ENCODE results near the gene FXR2. TPM values are rescaled to one million over a fixed set of nuclear protein-coding genes. Genes with fewer than 3 reads are reported as not detected.
A peak's percentile ranks its signal among the peaks of the same experiment; 100 is the strongest.

FXR2 gene
- polyA plus RNA-seq, 5 donors: 33.0 to 43.8 (median 38.6) TPM

GRCh38 chr17:7574176-7574953 is 40.3 kb downstream of the FXR2 start:
- no peak for DNase-seq

- DNase-seq: peak; percentile 94 to 95
These were observed 41.2 kb downstream of the FXR2 start for GRCh38 chr17:7573324-7574080.

- DNase-seq: peak; percentile 99
These were observed 41.9 kb downstream of the FXR2 start for GRCh38 chr17:7572588-7573323.

- no peak for DNase-seq
These were observed 42.4 kb downstream of the FXR2 start for GRCh38 chr17:7572338-7572587.

DNA sequence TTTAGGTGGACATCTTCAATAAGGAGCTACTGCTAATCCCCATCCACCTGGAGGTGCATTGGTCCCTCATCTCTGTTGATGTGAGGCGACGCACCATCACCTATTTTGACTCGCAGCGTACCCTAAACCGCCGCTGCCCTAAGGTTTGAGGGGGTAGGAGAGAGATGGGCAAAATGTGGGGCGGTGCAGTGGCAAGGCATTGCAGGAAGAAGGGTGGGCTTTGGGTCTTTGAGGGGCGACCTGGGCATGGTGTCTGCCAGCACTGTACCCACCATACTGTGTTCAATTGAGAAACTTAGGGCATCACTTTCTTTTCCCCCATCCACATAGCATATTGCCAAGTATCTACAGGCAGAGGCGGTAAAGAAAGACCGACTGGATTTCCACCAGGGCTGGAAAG is 44.3 kb downstream of the FXR2 start:
- DNase-seq: no peak

GRCh38 chr17:7569571-7569970 is 45.1 kb downstream of the FXR2 start:
- no peak for DNase-seq

- DNase-seq: no peak
These were observed 51.4 kb downstream of the FXR2 start for GRCh38 chr17:7563115-7563869.

GRCh38 chr17:7562208-7562605 is 52.5 kb downstream of the FXR2 start:
- DNase-seq: no peak

- peak; percentile 91 to 93 for DNase-seq
These were observed 53.0 kb downstream of the FXR2 start, which contains the start of gene SENP3 for GRCh38 chr17:7561589-7562207. Gene SENP3 (plus strand): TSS chr17:7561919. CDS start chr17:7563077, 1,158 bp downstream.

- DNase-seq: peak; percentile 82 to 90
These were observed 53.6 kb downstream of the FXR2 start for GRCh38 chr17:7561028-7561575.

GRCh38 chr17:7560172-7561027 is 54.3 kb downstream of the FXR2 start:
- no peak for DNase-seq

DNA sequence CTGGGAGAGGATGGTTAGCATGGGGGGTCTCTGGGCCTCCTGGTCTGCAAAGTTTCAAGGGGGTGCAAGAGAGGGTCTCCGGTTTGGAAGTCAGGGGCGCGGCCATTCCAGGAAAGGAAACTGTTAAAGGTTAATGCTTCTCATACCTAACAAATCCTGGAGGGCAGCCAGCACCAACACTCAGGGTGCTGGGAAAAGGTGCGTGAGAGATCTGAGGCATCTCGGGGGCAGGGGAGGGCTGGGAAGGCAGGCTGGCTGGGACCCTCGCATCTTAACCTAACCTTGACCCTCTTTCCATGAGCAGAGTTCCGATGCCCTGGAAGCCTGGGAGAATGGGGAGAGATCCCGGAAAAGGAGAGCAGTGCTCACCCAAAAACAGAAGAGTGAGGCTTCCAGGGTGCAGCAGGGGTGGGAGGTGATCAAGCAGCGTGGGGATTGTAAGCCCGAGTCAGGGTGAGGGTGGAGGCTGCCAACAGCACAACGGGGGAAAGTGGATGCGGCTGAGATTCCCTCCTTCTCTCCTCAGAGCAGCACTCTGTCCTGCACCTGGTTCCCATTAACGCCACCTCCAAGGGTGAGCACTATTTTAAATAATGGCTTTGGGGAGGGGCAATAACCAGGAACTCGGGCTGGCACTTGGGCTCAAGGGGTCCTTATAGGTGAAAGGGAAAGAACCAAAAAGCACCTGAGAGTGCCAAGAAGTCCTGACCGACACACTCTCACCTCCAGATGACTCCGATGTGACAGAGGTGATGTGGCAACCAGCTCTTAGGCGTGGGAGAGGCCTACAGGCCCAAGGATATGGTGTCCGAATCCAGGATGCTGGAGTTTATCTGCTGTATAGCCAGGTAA is 55.2 kb downstream of the FXR2 start:
- no peak for DNase-seq

DNA sequence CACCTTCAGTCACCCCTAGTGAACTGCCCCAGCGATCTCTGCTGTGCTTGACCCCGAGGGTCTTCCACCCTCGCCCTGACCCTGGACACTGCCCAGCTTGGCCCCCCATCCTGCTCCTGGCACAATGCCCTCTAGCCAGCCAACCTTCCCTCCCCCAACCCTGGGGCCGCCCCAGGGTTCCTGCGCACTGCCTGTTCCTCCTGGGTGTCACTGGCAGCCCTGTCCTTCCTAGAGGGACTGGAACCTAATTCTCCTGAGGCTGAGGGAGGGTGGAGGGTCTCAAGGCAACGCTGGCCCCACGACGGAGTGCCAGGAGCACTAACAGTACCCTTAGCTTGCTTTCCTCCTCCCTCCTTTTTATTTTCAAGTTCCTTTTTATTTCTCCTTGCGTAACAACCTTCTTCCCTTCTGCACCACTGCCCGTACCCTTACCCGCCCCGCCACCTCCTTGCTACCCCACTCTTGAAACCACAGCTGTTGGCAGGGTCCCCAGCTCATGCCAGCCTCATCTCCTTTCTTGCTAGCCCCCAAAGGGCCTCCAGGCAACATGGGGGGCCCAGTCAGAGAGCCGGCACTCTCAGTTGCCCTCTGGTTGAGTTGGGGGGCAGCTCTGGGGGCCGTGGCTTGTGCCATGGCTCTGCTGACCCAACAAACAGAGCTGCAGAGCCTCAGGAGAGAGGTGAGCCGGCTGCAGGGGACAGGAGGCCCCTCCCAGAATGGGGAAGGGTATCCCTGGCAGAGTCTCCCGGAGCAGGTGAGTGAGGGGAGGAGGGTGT is 56.0 kb downstream of the FXR2 start, which contains the start of gene TNFSF13:
TNFSF13 (plus strand) TSS at position 207 of the 776 bp plus-strand sequence; CDS start at position 497, 290 bp downstream.
- no peak for DNase-seq

DNA sequence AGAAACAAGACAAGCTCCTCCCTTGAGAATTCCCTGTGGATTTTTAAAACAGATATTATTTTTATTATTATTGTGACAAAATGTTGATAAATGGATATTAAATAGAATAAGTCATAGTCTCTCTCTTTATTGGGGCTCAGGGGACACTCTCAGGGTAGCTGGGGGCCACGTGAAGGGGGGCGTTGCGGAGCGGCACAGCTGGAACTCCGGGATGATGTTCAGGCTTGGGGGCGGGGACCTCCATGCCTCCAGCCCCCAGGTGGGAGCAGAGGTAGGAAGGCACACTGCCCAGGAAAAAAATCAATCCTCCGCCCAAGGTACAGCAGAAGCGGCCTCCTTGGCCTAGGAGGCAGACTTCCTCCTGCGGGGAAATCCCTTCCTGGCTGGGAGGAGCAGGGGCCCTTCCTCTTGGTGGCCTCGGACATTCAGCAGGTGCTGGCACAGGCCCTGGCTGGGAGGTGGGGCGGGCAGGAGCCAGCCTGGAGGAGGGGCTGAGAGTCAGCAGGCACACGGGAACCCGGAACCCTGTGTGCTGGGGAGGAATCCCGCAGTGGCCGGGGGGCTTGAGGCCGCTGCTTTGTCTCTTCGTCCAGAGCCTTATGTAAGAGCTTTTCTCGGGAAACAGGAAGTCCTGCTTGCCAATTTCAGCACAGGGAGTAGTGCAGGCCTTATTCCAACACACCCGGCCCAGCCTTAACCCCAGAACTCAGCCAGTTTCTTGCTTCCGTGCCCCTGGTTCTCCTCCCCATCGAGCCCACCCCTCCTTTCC is 56.7 kb downstream of the FXR2 start:
- peak; percentile 90 to 92 for DNase-seq

- no peak for DNase-seq
These were observed 57.4 kb downstream of the FXR2 start for GRCh38 chr17:7557147-7557764.

DNA sequence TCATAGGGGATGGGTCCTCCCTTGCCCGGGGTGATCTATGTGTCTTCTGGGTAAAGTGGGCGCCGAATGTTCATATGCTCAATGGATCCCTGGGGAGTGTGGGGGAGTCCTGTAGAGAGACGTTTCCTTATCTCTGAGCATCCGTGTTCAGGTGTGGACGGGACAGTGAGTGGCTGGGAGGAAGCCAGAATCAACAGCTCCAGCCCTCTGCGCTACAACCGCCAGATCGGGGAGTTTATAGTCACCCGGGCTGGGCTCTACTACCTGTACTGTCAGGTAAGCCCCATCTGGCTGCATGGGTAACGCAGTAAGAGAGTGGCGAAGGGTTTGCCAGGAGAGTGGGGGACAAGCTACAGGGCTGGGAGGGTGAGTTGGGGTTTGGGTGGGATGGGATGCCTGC is 58.1 kb downstream of the FXR2 start:
- no peak for DNase-seq

Measured in right lung (tissue), 5 donors.